CD14-positive monocyte (primary cell): ENCODE measurements around the gene RAF1. TPM values are rescaled to one million over a fixed set of nuclear protein-coding genes. Genes with fewer than 3 reads are reported as not detected.

Experiments used
- DNase-seq, 3 donors: peaks; one replicate each; pipeline ENCODE4 v3.0.0-alpha.2; 2011 to 2022
- H2AFZ ChIP-seq: 2 replicates; pipeline ENCODE4 v1.6.0; 2012; ENCODE audit warnings: mild to moderate bottlenecking, low read depth, low read length, inconsistent platforms; ENCODE audit not compliant: insufficient read depth, poor library complexity, severe bottlenecking
- H3K27ac ChIP-seq, 2 donors: 1 replicate in 1 of 2; 2 replicates in 1 of 2; pipeline ENCODE4 v1.5.1; 2012 to 2013; ENCODE audit warnings: low read length in 2 of 2, control low read depth in 1 of 2, inconsistent platforms in 1 of 2, low read depth in 1 of 2, mild to moderate bottlenecking in 1 of 2
- H3K27me3 ChIP-seq, 2 donors: one replicate each; pipeline versions ENCODE4 v1.6.0 to v1.6.1; 2011 to 2013; ENCODE audit warnings: low read length in 2 of 2; ENCODE audit not compliant: control insufficient read depth in 2 of 2, insufficient read depth in 2 of 2
- H3K36me3 ChIP-seq, 2 donors: replicated peaks in 1 of 2; 1 replicate in 1 of 2; 2 replicates in 1 of 2; pipeline versions ENCODE4 v1.5.1 to v1.6.1; 2012 to 2013; ENCODE audit warnings: low read length in 2 of 2, control low read depth in 1 of 2, inconsistent platforms in 1 of 2, mild to moderate bottlenecking in 1 of 2; ENCODE audit not compliant: insufficient read depth in 2 of 2, control insufficient read depth in 1 of 2
- H3K4me1 ChIP-seq, 2 donors: 1 replicate in 1 of 2; 2 replicates in 1 of 2; pipeline versions ENCODE4 v1.5.1 to v1.6.1; 2012 to 2013; ENCODE audit warnings: low read length in 2 of 2, control low read depth in 1 of 2, inconsistent platforms in 1 of 2, mild to moderate bottlenecking in 1 of 2, moderate library complexity in 1 of 2; ENCODE audit not compliant: insufficient read depth in 2 of 2, control insufficient read depth in 1 of 2
- H3K4me2 ChIP-seq: replicated peaks from 2 replicates; pipeline ENCODE3; 2012; ENCODE audit warnings: low read length, moderate library complexity, mild to moderate bottlenecking; ENCODE audit not compliant: poor library complexity, severe bottlenecking; ENCODE audit errors: extremely low read depth
- H3K4me3 ChIP-seq, 3 experiments: fragments of 200-600 bp in 1 of 3; sonication (generic) in 1 of 3; replicated peaks in 1 of 3; 1 replicate in 2 of 3; 2 replicates in 1 of 3; pipeline ENCODE4 v1.5.1; 2011 to 2013; ENCODE audit warnings: low read length in 3 of 3, mild to moderate bottlenecking in 3 of 3, control low read depth in 2 of 3, low read depth in 2 of 3, inconsistent platforms in 1 of 3, moderate library complexity in 1 of 3
- H3K79me2 ChIP-seq: 2 replicates; pipeline ENCODE4 v1.6.0; 2012; ENCODE audit warnings: mild to moderate bottlenecking, control low read depth, inconsistent platforms, low read length, moderate library complexity; ENCODE audit not compliant: insufficient read depth
- H3K9ac ChIP-seq: 2 replicates; pipeline ENCODE4 v1.6.0; 2017; ENCODE audit warnings: low read length, mild to moderate bottlenecking; ENCODE audit not compliant: insufficient read depth, poor library complexity, severe bottlenecking
- H3K9me3 ChIP-seq, 2 donors: replicated peaks in 1 of 2; 1 replicate in 1 of 2; 2 replicates in 1 of 2; pipeline versions ENCODE4 v1.5.1 to v1.6.1; 2012 to 2013; ENCODE audit warnings: low read length in 2 of 2, control low read depth in 1 of 2; ENCODE audit not compliant: control insufficient read depth in 1 of 2, insufficient read depth in 1 of 2
- H4K20me1 ChIP-seq: 2 replicates; pipeline ENCODE4 v1.6.0; 2012; ENCODE audit warnings: mild to moderate bottlenecking, low read length, control low read depth, moderate library complexity; ENCODE audit not compliant: insufficient read depth
- H3K27ac Mint-ChIP-seq, 7 donors: one replicate each; pipeline ENCODE4 v1.8.0; 2020; ENCODE audit warnings: mild to moderate bottlenecking in 7 of 7, mixed read lengths in 7 of 7, moderate library complexity in 6 of 7, inconsistent platforms in 2 of 7
- H3K27me3 Mint-ChIP-seq, 3 donors: one replicate each; pipeline ENCODE4 v1.8.0; 2021 to 2022; ENCODE audit warnings: low read depth in 3 of 3, mild to moderate bottlenecking in 3 of 3, mixed read lengths in 3 of 3, moderate library complexity in 3 of 3, inconsistent platforms in 1 of 3
- H3K36me3 Mint-ChIP-seq, 2 donors: one replicate each; pipeline ENCODE4 v1.8.0; 2020; ENCODE audit warnings: mixed read lengths in 2 of 2, inconsistent platforms in 1 of 2, mild to moderate bottlenecking in 1 of 2
- H3K4me1 Mint-ChIP-seq: one replicate; pipeline ENCODE4 v1.8.0; 2020; ENCODE audit warnings: mild to moderate bottlenecking, mixed read lengths
- H3K4me3 Mint-ChIP-seq, 2 donors: one replicate each; pipeline ENCODE4 v1.8.0; 2020; ENCODE audit warnings: mild to moderate bottlenecking in 2 of 2, mixed read lengths in 2 of 2, moderate library complexity in 1 of 2
- H3K9me3 Mint-ChIP-seq, 7 donors: one replicate each; pipeline ENCODE4 v1.8.0; 2020 to 2022; ENCODE audit warnings: mixed read lengths in 7 of 7, mild to moderate bottlenecking in 6 of 7, moderate library complexity in 6 of 7, inconsistent platforms in 2 of 7
- CTCF ChIP-seq: fragments of 200-600 bp; IDR thresholded peaks from one replicate; pipeline ENCODE4 v1.8.0; 2022; ENCODE audit warnings: antibody characterized with exemption, mild to moderate bottlenecking
- WGBS: methylation state at CpG from one replicate; pipeline ENCODE4 v1.1.5; 2013; ENCODE audit warnings: missing lambda C conversion rate; ENCODE audit not compliant: insufficient coverage; 5-methylcytosine and 5-hydroxymethylcytosine counted together
- intact Hi-C, 2 donors: fragments of 100-400 bp; cut with micrococcal nuclease; formaldehyde crosslinking; loops; one replicate each; pipeline versions ENCODE4 v1.15.0 to v1.15.1; 2023
- polyA plus RNA-seq, 3 donors: library from polyadenylated mRNA; depleted of rRNA in 1 of 3; unstranded in 2 of 3; stranded (reverse) in 1 of 3; fragments of 300-500 nt in 2 of 3; fragments of >200 nt in 1 of 3; fragmentation: Illumina TruSeq in 2 of 3; gene quantifications; 1 replicate in 2 of 3; 2 replicates in 1 of 3; pipeline ENCODE4 v1.2.3, GENCODE V29; 2012 to 2021

RAF1 gene
- polyA plus RNA-seq, 3 donors, result 73.0 to 181 (median 79.5) TPM

DNA sequence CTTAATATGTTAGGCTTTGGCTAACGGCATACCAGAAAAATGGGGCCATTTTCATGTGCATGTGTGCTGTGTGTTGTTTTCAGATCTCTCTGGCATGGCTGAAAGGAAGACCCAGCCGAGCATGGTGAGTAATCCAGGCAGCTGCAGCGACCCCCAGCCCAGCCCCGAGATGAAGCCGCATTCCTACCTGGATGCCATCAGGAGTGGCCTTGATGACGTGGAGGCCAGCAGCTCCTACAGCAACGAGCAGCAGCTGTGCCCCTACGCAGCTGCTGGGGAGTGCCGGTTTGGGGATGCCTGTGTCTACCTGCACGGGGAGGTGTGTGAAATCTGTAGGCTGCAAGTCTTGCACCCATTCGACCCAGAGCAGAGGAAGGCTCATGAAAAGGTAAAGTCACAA is 91.9 kb downstream of the RAF1 start:
- Histone ChIP-seq H3K4me2 (no peak overlapping the region), H2AFZ (no peak overlapping the region), H3K9me3 (no peaks in the 10 kb centered on the region), H3K4me1 (no peaks in the 10 kb centered on the region), H3K9ac (no peak overlapping the region), H3K79me2 (peaks cover 15% of the 10 kb centered on the region), H3K27me3 (no peaks in the 10 kb centered on the region), H4K20me1 (peaks cover 18% of the 10 kb centered on the region), H3K4me3 (no peak overlapping the region), H3K36me3 (peaks cover 72 to 93% of the 10 kb centered on the region in 2 donors), H3K27ac (no peak overlapping the region)
- WGBS, result over 99% methylated on average over 11 of the region's 11 CpGs
- Mint-ChIP-seq H3K27ac (peak overlapping the region in 1 of 7 donors; percentile 20), H3K9me3 (peaks cover 0 to under 1% (median 0%) of the 10 kb centered on the region in 7 donors), H3K4me3 (no peak overlapping the region), H3K27me3 (no peaks in the 10 kb centered on the region), H3K4me1 (peaks cover 6% of the 10 kb centered on the region), H3K36me3 (peaks cover 74 to 88% of the 10 kb centered on the region in 2 donors)
- DNase-seq, result no peak
- intact Hi-C loops, result no loop called here
- no peak for TF ChIP-seq CTCF

DNA sequence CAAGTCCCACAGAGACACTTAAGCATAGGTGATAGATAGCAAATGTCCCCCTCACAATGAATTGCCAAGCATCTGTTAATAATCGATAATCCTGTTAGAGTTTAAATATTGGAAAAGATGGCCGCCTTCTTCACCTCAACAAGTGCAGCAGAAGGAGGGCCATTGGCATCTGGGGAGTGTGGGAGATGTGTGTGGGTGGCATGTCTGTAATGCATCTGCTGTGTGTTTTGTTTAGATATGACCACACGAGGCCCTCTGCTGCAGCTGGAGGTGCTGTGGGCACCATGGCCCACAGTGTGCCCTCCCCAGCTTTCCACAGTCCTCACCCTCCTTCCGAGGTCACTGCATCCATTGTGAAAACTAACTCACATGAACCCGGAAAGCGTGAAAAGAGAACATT is 94.1 kb downstream of the RAF1 start:
- WGBS, result 100% methylated on average over 1 of the region's 6 CpGs
- Mint-ChIP-seq H3K27ac (peak overlapping the region in 1 of 7 donors; percentile 44), H3K36me3 (peaks cover 65 to 82% of the 10 kb centered on the region in 2 donors)

More for the DNA sequence above, 94.1 kb downstream of the RAF1 start:
- TF ChIP-seq CTCF, result no peak
- Mint-ChIP-seq H3K27me3 (no peaks in the 10 kb centered on the region), H3K4me1 (peaks cover 6% of the 10 kb centered on the region), H3K9me3 (peaks cover 0 to 18% (median 6%) of the 10 kb centered on the region in 7 donors), H3K4me3 (no peak overlapping the region)
- H3K9me3 ChIP-seq, result peaks cover 0 to 5% of the 10 kb centered on the region in 2 donors
- no peak for DNase-seq
- no peaks in the 10 kb centered on the region for H3K4me1 ChIP-seq
- H3K4me2 ChIP-seq, result no peak overlapping the region
- H4K20me1 ChIP-seq, result peaks cover 34% of the 10 kb centered on the region
- H3K79me2 ChIP-seq, result peaks cover 37% of the 10 kb centered on the region
- H3K27me3 ChIP-seq, result no peaks in the 10 kb centered on the region
- H3K4me3 ChIP-seq, result no peak overlapping the region
- H3K27ac ChIP-seq, result no peak overlapping the region
- H2AFZ ChIP-seq, result no peak overlapping the region
- no peak overlapping the region for H3K9ac ChIP-seq
- peaks cover 51 to 76% of the 10 kb centered on the region in 2 donors for H3K36me3 ChIP-seq
- intact Hi-C loops, result no loop called here
